HG02840 (cell line): Measurements from ENCODE around the gene OR2A1.
"Not testable (repeated sequence)": the region's sequence is repeated elsewhere in the genome, so short reads cannot be mapped to it uniquely, and the experiment has no call there.

Experiments used
- ATAC-seq: cut with Tn5 transposase; IDR thresholded peaks from one replicate; pipeline ENCODE4 v1.9.1; 2021; ENCODE audit warnings: mild to moderate bottlenecking, moderate library complexity, moderate number of reproducible peaks; ENCODE audit not compliant: unreplicated experiment, low FRiP score

OR2A1 gene

DNA sequence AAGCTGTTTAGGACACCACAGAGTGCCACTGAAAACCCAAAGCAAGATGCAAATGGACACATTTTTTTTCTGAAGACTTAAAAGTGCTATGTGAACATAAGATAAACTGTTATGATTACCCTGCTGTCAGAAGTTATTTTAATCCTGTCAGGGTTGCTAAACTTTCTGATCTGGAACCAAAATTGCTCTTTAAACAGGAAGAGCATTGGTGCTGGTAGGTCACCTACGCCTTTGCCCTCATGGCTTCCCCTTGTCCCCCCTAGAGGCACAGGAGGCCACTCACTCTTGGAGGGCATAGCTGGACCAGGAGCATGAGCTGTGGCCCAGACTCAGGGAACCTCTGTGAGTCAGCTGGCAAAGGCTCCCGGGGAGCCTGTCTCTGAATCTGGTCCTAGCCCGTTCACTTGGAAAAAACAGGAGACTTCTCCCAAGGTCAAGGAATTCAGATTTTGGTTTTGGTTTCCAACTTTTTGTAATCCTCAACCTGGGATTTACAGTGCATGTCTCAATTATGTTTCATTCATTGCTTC, 9.5 kb downstream of the OR2A1 start:
- ATAC-seq, result not testable (repeated sequence)

DNA sequence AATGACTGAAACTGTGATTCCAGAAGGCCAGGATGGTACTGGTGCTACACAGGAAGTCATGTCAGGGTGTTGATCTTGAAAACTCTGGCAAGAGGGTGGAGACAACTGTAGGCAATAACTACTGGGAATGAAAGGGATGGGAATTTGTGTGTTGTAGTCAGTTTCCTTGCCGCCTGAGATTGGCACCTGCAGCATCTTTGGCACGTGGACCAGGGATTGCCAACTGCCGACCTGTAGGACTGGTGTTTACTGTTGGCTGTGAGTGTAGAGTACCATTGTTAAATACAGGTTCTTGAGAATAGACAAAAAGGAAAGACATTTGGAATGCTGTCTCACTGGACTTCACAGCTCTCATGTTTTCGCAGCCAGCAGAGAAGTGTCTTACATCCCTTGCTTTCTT, 11.1 kb downstream of the OR2A1 start:
- not testable (repeated sequence) for ATAC-seq

DNA sequence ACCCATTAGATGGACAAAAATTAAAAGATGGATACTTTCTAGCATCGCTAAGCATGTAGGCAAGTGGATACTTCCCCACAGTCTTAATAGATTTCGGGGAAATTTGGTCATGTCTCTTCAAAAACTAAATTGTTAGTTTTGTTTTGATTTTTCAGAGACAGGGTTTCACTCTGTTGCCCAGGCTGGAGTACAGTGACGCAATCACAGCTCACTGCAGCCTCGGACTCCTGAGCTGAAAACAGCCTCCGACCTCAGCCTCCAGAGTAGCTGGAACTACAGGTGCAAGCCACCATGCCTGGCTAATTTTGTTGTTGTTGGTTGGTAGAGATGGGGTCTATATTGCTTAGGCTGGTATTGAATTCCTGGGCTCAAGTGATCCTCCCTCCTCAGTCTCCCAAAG, 13.6 kb downstream of the OR2A1 start:
- not testable (repeated sequence) for ATAC-seq

DNA sequence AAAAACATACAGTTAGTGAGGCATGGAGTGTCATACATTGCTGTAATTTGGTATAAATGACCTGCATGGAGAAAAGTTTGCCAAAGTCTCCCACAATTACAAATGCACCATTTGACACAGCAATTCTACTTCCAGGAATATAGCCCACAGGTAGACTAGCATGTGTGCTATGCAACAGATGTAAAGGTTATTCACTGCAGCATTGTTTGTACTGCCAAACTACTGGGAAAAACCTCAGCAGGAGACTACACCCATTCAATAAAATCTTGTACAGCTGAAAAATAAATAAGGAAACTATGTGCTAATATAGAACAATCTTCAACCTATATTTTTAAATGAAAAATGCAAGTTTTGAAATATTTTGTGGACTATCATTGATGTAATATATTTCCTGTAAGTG, 17.8 kb downstream of the OR2A1 start:
- ATAC-seq, result not testable (repeated sequence)

DNA sequence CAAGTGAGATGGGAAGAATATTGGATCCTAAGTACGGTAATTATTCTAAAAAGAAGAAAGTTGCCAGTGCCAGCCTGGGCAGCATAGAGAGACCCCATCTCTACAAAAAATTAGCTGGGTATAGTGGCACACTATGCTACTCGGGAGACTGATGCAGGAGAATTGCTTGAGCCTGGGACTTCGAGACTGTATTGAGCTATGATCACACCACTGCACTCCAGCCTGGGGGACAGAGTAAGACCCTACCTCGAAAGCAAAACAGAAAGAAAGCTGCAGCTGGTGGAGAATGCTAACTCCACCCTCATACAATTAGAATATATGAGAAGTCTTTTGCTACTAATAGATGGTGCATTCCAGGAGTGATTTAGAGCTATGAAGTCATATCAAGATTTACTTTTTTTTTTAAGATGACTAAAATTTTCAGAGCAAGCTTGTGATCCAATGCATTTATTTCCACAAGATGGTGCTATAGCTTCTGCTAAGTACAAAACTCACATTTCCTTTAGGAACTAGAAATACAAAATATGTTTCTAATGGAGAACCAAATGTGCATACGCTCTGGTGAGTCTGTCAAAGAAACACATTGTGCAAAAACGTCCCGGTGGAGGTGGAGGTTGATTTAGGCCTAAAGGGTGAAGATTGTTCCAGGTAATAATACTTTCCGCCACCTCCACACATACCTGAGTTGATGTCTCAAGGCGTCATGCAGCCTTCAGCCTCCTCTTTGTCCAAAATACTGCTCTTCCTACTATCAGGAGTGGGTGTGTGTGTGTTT, 19.2 kb downstream of the OR2A1 start:
- ATAC-seq, result not testable (repeated sequence)

DNA sequence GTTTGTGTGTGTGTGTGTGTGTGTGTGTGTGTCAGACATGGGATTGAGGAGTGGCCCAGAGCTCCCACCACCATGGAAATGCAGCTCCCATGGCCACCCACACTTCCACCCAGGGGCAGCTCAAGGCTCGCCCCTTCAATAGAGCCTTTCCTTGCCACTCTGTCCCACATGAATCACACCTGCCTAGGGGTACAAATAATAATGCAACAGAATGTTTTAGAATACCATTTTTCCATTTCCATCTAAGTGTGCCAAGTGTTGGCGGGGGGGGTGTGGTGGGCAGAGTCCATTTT, 19.7 kb downstream of the OR2A1 start:
- not testable (repeated sequence) for ATAC-seq

DNA sequence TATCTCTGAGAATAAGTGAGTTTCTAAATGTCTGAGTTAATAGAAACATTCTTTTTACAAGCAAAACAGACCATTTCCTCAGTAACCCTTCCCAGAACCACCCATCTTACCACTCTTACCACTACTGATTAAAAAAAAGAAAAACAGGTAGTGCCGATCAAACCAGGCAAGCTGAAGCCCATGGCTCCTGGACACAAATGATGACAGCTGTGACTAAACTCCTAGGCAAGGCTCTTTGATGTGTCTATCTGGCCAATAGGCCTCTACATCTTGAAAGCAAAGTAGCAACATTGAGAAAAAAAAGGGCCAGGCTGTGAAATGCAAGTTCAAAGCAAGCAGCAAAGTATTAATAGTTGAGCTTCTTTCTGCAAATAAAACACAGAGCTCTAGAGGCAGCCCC, 36.4 kb downstream of the OR2A1 start:
- ATAC-seq, result not testable (repeated sequence)

DNA sequence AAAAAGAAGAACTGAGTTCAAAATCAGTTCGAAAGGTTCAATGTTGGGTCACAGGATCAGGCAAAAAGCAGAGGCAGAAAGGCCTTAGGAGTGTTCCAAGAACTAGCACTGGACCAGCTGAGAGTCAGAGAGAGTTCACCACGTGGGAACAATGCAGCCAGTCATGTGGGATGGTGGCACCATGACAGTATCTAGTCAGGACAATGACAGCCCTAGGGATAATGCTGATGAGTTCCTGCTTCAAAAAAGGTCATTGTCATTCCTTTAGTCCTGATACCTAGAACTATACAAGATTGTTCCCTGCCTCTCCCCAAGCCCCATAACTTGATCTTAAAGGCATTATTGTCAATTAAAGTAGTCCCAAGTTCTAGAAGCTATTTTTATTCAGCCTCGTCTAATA, 39.4 kb downstream of the OR2A1 start:
- ATAC-seq, result not testable (repeated sequence)

DNA sequence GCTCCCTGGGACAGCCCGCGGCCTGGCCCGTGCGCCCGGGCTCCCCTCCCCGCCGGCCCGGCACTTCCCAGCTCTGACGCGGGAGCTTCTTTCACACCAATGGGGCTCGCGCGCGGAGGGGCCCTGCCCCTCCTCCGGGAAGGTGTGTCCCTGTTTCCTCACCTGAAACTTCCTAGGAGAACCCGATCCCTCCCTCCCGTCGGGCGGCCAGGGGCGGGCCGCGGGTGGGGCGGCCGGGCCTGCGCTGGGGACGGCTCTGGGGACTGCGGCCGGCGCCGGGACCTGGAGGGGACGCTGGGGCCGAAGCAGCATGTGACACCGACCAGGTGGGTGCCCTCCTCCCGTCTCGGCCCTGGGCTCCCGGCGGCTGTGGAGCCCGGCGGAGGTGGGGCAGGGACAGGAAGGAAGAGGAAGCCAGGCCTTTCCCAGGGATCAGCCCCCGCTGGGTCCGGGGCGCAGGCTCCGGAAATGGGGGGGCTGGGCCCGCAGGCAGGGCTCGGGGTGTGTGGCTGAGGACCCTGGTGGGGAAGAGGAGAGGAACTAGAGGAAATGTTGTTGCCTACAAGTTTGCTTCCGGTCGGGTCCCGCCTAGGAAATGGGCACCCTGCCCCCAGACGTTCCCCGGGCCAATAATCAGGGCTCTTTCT, 43.1 kb downstream of the OR2A1 start, which contains the start of gene ARHGEF5:
ARHGEF5 (plus strand) TSS at position 227 of the 647 bp plus-strand sequence. CDS start 7,268 bp downstream, outside the sequence.
- peak; percentile 81 for ATAC-seq

DNA sequence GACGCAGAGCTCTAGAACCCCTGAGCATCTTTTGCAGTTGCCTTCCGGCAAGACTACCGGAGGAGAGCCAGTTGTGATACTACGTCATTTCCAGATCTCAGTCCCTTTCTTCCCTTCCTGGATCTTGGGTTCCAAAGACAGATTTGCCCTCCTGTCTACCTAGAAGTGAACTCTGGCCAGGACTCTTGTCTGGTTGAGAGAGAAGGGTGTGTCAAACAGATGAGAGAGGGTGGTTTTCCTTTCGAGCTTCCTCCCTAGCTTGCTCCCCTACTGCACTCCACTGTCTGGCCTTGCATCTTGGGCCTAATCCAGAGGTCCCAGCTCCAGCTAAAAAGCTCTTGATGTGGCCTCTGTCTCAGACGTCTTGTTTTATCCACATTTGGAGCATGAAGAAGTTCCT, 44.0 kb downstream of the OR2A1 start:
- not testable (repeated sequence) for ATAC-seq

DNA sequence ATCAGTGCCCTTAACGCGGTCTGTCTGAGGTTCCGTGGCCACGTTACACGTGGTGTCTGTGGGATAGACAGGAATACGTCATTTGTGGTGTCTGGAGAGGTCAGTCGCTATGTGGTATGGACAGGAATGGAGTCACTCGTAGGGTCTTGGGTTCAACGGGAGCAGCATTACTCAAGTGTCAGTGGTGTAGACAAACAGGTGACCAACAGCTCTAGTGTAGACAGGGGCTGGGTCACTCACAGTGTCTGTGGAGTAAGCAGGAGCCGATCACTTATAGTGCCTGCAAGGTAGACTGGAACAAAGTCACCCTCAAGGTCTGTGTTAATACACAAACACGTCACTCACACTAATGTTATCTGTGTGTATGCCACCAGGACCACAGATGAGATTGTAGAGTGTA, 44.6 kb downstream of the OR2A1 start:
- not testable (repeated sequence) for ATAC-seq

DNA sequence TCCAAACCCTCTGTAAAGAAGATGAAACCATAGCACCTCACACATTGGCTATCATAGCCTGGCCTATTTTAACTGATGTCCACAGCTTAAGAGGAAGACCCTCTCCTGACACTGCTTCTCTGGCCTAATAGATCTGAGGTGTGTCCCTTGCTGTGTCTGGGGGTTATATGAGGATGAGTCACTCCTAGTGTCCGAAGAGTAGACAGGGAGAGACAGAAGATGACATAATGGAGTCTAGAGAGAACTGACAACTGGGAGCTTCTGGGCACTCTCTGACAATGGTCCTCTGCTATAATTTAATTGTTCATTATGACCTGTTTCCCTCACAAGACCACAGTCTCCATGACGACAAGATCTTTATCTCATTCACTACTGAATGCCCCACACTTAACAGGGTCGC, 49.8 kb downstream of the OR2A1 start:
- not testable (repeated sequence) for ATAC-seq

DNA sequence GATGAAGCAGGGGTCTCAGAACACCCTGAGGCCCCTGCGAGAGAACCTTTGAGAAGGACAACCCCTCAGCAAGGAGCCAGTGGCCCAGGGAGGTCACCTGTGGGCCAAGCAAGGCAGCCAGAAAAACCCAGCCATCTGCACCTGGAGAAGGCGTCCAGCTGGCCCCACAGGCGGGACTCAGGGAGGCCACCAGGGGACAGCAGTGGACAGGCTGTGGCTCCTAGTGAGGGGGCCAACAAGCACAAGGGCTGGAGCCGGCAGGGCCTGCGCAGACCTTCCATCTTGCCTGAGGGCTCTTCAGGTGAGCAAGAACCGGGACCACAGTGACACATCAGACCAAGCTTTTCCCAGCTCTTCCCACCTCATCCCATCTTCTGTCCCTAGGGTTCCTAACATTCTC, 53.3 kb downstream of the OR2A1 start:
- not testable (repeated sequence) for ATAC-seq

DNA sequence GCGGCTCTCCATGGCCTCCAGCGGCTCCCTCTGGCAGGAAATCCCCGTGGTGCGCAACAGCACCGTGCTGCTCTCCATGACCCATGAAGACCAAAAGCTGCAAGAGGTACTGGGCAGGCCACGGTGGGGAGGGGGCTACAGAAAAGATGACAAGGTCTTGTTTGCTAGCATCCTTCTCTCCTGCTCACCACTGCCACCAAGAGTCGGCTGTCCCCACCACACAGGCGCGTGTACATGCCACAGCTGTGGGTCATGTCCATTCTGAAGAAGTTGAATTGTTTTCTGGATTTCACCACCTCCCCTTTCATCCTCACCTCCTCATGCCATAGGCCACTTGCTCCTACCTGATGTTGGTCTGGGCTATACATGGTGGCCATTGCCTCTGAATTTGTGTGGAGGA, 55.0 kb downstream of the OR2A1 start:
- ATAC-seq, result not testable (repeated sequence)

DNA sequence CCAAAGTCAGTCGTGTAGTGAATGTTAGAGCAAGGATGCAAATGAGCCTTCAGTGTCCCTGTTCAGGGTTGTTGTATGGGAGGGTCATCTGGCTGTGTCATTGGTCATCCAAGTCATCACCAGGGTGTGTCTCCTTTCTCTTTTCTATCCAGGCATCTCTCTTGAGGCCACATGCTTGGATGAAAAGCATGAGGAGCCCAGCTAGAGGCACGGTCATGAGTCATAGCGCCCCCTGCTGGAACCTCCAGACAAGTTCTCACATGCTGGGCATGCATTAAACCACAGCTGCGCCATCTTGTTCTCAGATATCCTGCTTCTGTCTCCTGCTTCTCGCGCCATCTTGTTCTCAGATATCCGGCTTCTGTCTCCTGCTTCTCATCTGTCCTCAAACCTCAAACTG, 57.0 kb downstream of the OR2A1 start:
- ATAC-seq, result not testable (repeated sequence)
